WTC11 (cell line): ENCODE results near the gene NHSL2. TPM values are rescaled to one million over a fixed set of nuclear protein-coding genes. Genes with fewer than 3 reads are reported as not detected.

ENCODE experiments used
- ATAC-seq: fragments of 200-7000 bp; cut with Tn5 transposase; 2 replicates; pipeline ENCODE4 v1.10.0; 2021; ENCODE audit warnings: mild to moderate bottlenecking, moderate library complexity
- CTCF ChIA-PET: fragments of 300-600 bp; sonication (Branson Sonifier 250); formaldehyde crosslinking; loops from one replicate; lab custom pipeline; 2021; ENCODE audit warnings: antibody characterized with exemption; lab: Charles Lee
- POLR2A ChIA-PET: fragments of 350-600 bp; sonication (Branson Sonifier 250); formaldehyde crosslinking; loops from one replicate; lab custom pipeline; 2021; ENCODE audit warnings: antibody characterized with exemption; lab: Charles Lee
- DNase-seq: peaks from one replicate; pipeline ENCODE4 v3.0.0; 2021; ENCODE audit warnings: low spot score
- H3K27ac Mint-ChIP-seq: 2 replicates; pipeline ENCODE4 v1.8.0; 2021; ENCODE audit warnings: mixed read lengths
- H3K27me3 Mint-ChIP-seq: 2 replicates; pipeline ENCODE4 v1.8.0; 2021; ENCODE audit warnings: low read depth, mild to moderate bottlenecking, moderate library complexity, mixed read lengths
- H3K36me3 Mint-ChIP-seq: 2 replicates; pipeline ENCODE4 v1.8.0; 2021; ENCODE audit warnings: mixed read lengths
- H3K4me1 Mint-ChIP-seq: 2 replicates; pipeline ENCODE4 v1.8.0; 2022; ENCODE audit warnings: mixed read lengths
- H3K4me3 Mint-ChIP-seq: 2 replicates; pipeline ENCODE4 v1.8.0; 2021; ENCODE audit warnings: mild to moderate bottlenecking, moderate library complexity, mixed read lengths
- H3K9me3 Mint-ChIP-seq: 2 replicates; pipeline ENCODE4 v1.8.0; 2021; ENCODE audit warnings: mixed read lengths
- CREM ChIP-seq: sonication (generic); formaldehyde crosslinking; IDR thresholded peaks from 2 replicates; pipeline ENCODE4 v1.8.1; 2022; ENCODE audit warnings: mild to moderate bottlenecking, missing genetic modification reagents, moderate library complexity
- E2F4 ChIP-seq: sonication (generic); formaldehyde crosslinking; IDR thresholded peaks from 2 replicates; pipeline ENCODE4 v1.8.1; 2022; ENCODE audit warnings: low read depth, mild to moderate bottlenecking, moderate library complexity, missing genetic modification reagents, borderline replicate concordance
- ESRRA ChIP-seq: sonication (generic); formaldehyde crosslinking; IDR thresholded peaks from 2 replicates; pipeline ENCODE4 v1.8.1; 2022; ENCODE audit warnings: mild to moderate bottlenecking, missing genetic modification reagents, borderline replicate concordance
- FOXJ3 ChIP-seq: sonication (generic); formaldehyde crosslinking; IDR thresholded peaks from 2 replicates; pipeline ENCODE4 v1.9.0; 2021; ENCODE audit warnings: missing genetic modification reagents, mild to moderate bottlenecking, borderline replicate concordance
- GABPB1 ChIP-seq: sonication (generic); formaldehyde crosslinking; IDR thresholded peaks from 2 replicates; pipeline ENCODE4 v1.8.1; 2023; ENCODE audit warnings: mild to moderate bottlenecking, missing genetic modification reagents
- IRF2 ChIP-seq: sonication (generic); formaldehyde crosslinking; IDR thresholded peaks from 2 replicates; pipeline ENCODE4 v1.8.0; 2022; ENCODE audit warnings: low read depth, missing genetic modification reagents, borderline replicate concordance
- NFATC4 ChIP-seq: fragments of 250-450 bp; sonication (Bioruptor Pico); IDR thresholded peaks from 2 replicates; pipeline ENCODE4 v1.9.0; 2021; ENCODE audit warnings: mild to moderate bottlenecking
- PREB ChIP-seq: sonication (generic); formaldehyde crosslinking; IDR thresholded peaks from 2 replicates; pipeline ENCODE4 v1.8.1; 2022; ENCODE audit warnings: mild to moderate bottlenecking, missing genetic modification reagents, moderate library complexity, borderline replicate concordance
- RELA ChIP-seq: sonication (generic); formaldehyde crosslinking; IDR thresholded peaks from 2 replicates; pipeline ENCODE4 v1.8.1; 2022; ENCODE audit warnings: missing genetic modification reagents, mild to moderate bottlenecking, borderline replicate concordance
- SMAD4 ChIP-seq: sonication (generic); formaldehyde crosslinking; IDR thresholded peaks from 2 replicates; pipeline ENCODE4 v1.8.0; 2022; ENCODE audit warnings: mild to moderate bottlenecking, missing genetic modification reagents
- SOX15 ChIP-seq: fragments of 250-450 bp; sonication (Bioruptor Pico); IDR thresholded peaks from 2 replicates; pipeline ENCODE4 v1.9.0; 2021; ENCODE audit warnings: mild to moderate bottlenecking
- SP1 ChIP-seq: sonication (generic); formaldehyde crosslinking; conservative IDR thresholded peaks from 2 replicates; pipeline ENCODE4 v1.8.1; 2022; ENCODE audit warnings: missing genetic modification reagents
- TEAD1 ChIP-seq: sonication (generic); formaldehyde crosslinking; IDR thresholded peaks from 2 replicates; pipeline ENCODE4 v1.8.0; 2022; ENCODE audit warnings: mild to moderate bottlenecking, missing genetic modification reagents
- TEAD4 ChIP-seq: sonication (generic); formaldehyde crosslinking; IDR thresholded peaks from 2 replicates; pipeline ENCODE4 v1.8.0; 2022; ENCODE audit warnings: mild to moderate bottlenecking, missing genetic modification reagents
- ZNF263 ChIP-seq: sonication (generic); formaldehyde crosslinking; IDR thresholded peaks from 2 replicates; pipeline ENCODE4 v1.8.1; 2022; ENCODE audit warnings: low read depth, mild to moderate bottlenecking, moderate library complexity, missing genetic modification reagents
- total RNA-seq: library from RNA; stranded (reverse); gene quantifications from 3 replicates; pipeline ENCODE4 v1.2.3, GENCODE V29; 2021
- TF ChIP-seq, protein P1 (sequence below): fragments of 250-450 bp; sonication (Bioruptor Pico); IDR thresholded peaks from 2 replicates; pipeline ENCODE4 v2.1.2; 2022; ENCODE audit warnings: mild to moderate bottlenecking, moderate library complexity
- TF ChIP-seq, protein P2 (sequence below): sonication (generic); formaldehyde crosslinking; IDR thresholded peaks from 2 replicates; pipeline ENCODE4 v1.8.1; 2022; ENCODE audit warnings: low read depth, missing genetic modification reagents, borderline replicate concordance
- TF ChIP-seq, protein P3 (sequence below): fragments of 250-450 bp; sonication (Bioruptor Pico); conservative IDR thresholded peaks from 2 replicates; pipeline ENCODE4 v1.9.0; 2021; ENCODE audit warnings: mild to moderate bottlenecking
- TF ChIP-seq, protein P4 (sequence below): sonication (generic); formaldehyde crosslinking; IDR thresholded peaks from 2 replicates; pipeline ENCODE4 v1.8.0; 2023; ENCODE audit warnings: missing genetic modification reagents, mild to moderate bottlenecking, borderline replicate concordance

The NHSL2 gene
- total RNA-seq, 1 experiment from 2014 or later: 7.9 TPM

DNA sequence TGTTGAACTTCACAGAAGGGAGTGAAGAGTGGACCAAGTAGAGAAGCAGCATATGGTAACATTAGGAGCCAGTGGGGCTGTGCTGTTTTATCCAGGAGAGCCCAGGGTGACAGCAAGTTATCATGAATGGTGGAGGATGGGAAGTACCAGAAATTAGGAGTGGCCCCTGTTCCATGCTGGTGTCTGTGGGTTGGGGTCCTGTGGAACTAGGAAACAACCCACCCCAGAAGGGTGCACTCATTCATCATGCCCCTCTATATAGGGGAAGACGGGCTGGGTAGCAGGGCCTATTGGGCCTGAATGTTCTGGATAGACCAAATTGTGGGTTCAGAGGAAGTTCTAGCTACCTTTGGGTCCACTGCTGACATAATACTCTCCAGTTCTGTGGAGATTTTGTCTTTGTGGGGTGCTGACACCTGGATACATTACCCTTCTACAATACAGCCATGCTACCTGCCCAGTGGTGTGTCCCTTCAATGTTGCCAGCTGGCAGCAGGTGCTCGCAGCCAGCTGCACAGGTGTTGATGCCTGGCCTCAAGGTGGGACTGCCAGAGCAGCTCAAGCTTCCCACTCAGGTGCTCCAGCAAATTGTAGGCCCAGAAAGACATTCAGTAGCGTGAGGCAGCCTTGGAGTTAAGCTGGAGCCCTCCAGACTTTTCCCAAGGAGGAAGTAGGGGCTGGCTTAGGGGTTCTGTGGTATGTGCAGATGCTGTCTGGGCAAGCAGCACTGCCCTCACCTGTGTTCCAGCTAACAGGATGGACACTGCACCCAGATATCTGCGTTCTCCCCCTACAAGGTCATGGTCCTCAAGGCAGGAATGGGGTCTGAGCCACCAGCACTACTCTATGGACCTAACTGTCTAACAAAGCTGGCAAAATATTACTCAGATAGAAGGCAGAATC is 106.5 kb downstream of the NHSL2 start (continued):
- TF ChIP-seq, protein P1, sequence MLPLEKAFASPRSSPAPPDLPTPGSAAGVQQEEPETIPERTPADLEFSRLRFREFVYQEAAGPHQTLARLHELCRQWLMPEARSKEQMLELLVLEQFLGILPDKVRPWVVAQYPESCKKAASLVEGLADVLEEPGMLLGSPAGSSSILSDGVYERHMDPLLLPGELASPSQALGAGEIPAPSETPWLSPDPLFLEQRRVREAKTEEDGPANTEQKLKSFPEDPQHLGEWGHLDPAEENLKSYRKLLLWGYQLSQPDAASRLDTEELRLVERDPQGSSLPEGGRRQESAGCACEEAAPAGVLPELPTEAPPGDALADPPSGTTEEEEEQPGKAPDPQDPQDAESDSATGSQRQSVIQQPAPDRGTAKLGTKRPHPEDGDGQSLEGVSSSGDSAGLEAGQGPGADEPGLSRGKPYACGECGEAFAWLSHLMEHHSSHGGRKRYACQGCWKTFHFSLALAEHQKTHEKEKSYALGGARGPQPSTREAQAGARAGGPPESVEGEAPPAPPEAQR (CRISPR knock-in tag): no peak
- TF ChIP-seq CREM (CRISPR knock-in tag) (no peak), ZNF263 (CRISPR knock-in tag) (no peak), TEAD4 (CRISPR knock-in tag) (no peak), SMAD4 (CRISPR knock-in tag) (no peak), GABPB1 (CRISPR knock-in tag) (no peak), ESRRA (CRISPR knock-in tag) (no peak), TEAD1 (no peak), FOXJ3 (CRISPR knock-in tag) (no peak), PREB (CRISPR knock-in tag) (no peak)
- TF ChIP-seq, protein P2, sequence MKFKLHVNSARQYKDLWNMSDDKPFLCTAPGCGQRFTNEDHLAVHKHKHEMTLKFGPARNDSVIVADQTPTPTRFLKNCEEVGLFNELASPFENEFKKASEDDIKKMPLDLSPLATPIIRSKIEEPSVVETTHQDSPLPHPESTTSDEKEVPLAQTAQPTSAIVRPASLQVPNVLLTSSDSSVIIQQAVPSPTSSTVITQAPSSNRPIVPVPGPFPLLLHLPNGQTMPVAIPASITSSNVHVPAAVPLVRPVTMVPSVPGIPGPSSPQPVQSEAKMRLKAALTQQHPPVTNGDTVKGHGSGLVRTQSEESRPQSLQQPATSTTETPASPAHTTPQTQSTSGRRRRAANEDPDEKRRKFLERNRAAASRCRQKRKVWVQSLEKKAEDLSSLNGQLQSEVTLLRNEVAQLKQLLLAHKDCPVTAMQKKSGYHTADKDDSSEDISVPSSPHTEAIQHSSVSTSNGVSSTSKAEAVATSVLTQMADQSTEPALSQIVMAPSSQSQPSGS (CRISPR knock-in tag): no peak

DNA sequence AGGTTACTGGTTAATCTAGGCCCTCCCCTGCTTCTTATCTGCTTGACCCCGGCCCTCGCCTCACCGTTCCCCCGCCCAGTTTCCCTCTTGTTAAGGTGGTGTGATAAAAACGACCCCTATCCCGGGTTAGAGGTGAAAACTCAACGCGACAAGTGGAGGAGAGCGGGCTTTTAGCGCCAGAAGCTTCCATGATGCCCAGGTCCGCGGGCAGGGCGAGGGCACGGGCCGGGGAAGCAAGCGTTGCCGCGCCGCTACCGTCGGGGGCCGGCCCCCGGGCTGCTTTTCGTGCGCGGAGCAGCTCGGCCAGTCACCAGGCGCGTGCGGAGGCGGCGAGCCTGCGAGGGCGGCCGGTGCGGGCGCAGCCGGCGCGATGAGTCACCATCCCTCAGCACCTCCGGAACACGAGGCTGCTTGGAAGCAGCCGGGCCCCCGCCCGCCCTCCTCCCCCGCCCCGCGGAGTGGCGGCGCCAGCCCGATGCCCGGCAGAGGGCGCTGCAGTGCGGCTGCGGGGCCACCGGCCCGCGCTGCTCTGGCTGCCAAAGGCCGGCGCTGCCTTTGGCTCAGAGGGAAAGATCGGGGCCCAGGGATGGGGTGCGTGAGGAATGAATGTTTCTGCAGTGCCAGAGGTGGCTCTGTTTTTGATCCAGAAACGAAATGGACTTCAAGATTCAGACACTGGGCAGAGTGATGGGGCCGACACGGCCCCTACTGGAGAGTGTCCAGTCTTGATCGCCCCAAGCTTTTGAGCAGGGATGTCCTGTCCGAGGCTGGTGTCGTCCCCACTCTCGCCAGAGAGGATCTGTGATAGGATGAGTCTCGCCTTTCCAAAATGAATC is 107.8 kb downstream of the NHSL2 start:
- Mint-ChIP-seq H3K36me3 (no peaks in the 10 kb centered on the region), H3K27ac (no peak overlapping the region), H3K4me3 (peak overlapping the region; percentile 30), H3K27me3 (peaks cover 17% of the 10 kb centered on the region), H3K4me1 (peaks cover 16% of the 10 kb centered on the region), H3K9me3 (no peaks in the 10 kb centered on the region)
- DNase-seq: peak; percentile 76
- peak; percentile 86 for ATAC-seq
- CTCF ChIA-PET: interaction anchor here (0.7 to 3.1 kb wide), 16 partner anchors 9 to 108 kb away, joined by 3 to 19 read pairs (median 4); partner anchors contain the start of gene NHSL2
- POLR2A ChIA-PET: interaction anchor here (0.6 to 1.0 kb wide), 2 partner anchors 22 to 61 kb away, joined by 3 to 4 read pairs; no protein-coding TSS in a partner anchor
- TF ChIP-seq PREB (CRISPR knock-in tag) (no peak), RELA (CRISPR knock-in tag) (no peak), NFATC4 (no peak), SP1 (CRISPR knock-in tag) (peak; percentile 32; the same call in 1 of the 2 replicates), SOX15 (CRISPR knock-in tag) (no peak), IRF2 (CRISPR knock-in tag) (no peak), E2F4 (CRISPR knock-in tag) (no peak), TEAD4 (CRISPR knock-in tag) (no peak)
- TF ChIP-seq, protein P3, sequence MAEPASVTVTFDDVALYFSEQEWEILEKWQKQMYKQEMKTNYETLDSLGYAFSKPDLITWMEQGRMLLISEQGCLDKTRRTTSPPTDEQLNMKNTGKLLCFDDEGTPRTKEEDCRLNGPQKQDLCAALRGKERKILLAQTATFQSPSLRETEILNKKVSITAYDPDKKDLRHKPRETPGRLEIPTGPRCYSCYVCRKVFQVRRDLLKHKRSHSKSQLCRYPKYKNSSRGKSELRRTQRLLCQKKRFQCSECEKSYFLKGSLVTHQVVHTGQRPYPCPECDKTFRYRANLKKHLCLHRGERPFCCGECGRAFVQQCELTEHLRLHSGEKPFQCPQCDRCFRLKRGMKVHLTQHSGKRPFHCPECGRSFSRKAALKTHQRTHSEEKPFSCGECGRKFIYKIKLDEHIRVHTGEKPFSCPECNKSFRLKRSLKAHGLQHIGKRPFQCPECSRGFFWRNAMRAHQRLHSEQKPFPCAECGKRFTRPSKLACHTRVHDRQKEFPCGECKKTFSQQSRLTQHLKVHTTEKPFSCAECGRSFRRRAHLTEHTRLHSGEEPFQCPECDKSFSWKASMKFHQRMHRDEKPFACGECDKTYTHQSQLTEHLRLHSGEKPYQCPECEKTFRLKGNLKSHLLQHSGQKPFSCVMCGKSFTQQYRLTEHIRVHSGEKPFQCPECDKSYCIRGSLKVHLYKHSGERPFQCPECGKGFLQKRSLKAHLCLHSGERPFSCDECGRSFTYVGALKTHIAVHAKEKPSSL (CRISPR knock-in tag): no peak
- TF ChIP-seq, protein P4, sequence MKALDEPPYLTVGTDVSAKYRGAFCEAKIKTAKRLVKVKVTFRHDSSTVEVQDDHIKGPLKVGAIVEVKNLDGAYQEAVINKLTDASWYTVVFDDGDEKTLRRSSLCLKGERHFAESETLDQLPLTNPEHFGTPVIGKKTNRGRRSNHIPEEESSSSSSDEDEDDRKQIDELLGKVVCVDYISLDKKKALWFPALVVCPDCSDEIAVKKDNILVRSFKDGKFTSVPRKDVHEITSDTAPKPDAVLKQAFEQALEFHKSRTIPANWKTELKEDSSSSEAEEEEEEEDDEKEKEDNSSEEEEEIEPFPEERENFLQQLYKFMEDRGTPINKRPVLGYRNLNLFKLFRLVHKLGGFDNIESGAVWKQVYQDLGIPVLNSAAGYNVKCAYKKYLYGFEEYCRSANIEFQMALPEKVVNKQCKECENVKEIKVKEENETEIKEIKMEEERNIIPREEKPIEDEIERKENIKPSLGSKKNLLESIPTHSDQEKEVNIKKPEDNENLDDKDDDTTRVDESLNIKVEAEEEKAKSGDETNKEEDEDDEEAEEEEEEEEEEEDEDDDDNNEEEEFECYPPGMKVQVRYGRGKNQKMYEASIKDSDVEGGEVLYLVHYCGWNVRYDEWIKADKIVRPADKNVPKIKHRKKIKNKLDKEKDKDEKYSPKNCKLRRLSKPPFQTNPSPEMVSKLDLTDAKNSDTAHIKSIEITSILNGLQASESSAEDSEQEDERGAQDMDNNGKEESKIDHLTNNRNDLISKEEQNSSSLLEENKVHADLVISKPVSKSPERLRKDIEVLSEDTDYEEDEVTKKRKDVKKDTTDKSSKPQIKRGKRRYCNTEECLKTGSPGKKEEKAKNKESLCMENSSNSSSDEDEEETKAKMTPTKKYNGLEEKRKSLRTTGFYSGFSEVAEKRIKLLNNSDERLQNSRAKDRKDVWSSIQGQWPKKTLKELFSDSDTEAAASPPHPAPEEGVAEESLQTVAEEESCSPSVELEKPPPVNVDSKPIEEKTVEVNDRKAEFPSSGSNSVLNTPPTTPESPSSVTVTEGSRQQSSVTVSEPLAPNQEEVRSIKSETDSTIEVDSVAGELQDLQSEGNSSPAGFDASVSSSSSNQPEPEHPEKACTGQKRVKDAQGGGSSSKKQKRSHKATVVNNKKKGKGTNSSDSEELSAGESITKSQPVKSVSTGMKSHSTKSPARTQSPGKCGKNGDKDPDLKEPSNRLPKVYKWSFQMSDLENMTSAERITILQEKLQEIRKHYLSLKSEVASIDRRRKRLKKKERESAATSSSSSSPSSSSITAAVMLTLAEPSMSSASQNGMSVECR (CRISPR knock-in tag): peak; percentile 48; the same call in 1 of the 2 replicates
